Uterus (tissue), 2 donors: Measurements from ENCODE around the gene FN3K.

Experiments used
- POLR2A ChIP-seq, 2 donors: fragments of 450-650 bp; IDR thresholded peaks; one replicate each; pipeline ENCODE4 v1.6.1; 2016; ENCODE audit warnings: antibody characterized with exemption in 2 of 2, mild to moderate bottlenecking in 1 of 2, moderate library complexity in 1 of 2
- TF ChIP-seq, protein P1 (sequence below), 4 experiments: fragments of 200-600 bp in 2 of 4; fragments of 450-650 bp in 2 of 4; sonication (generic) in 2 of 4; IDR thresholded peaks; one replicate each; pipeline ENCODE4 v1.5.1; 2016 to 2019; ENCODE audit warnings: antibody characterized with exemption in 4 of 4, mild to moderate bottlenecking in 2 of 4, moderate library complexity in 1 of 4

DNA sequence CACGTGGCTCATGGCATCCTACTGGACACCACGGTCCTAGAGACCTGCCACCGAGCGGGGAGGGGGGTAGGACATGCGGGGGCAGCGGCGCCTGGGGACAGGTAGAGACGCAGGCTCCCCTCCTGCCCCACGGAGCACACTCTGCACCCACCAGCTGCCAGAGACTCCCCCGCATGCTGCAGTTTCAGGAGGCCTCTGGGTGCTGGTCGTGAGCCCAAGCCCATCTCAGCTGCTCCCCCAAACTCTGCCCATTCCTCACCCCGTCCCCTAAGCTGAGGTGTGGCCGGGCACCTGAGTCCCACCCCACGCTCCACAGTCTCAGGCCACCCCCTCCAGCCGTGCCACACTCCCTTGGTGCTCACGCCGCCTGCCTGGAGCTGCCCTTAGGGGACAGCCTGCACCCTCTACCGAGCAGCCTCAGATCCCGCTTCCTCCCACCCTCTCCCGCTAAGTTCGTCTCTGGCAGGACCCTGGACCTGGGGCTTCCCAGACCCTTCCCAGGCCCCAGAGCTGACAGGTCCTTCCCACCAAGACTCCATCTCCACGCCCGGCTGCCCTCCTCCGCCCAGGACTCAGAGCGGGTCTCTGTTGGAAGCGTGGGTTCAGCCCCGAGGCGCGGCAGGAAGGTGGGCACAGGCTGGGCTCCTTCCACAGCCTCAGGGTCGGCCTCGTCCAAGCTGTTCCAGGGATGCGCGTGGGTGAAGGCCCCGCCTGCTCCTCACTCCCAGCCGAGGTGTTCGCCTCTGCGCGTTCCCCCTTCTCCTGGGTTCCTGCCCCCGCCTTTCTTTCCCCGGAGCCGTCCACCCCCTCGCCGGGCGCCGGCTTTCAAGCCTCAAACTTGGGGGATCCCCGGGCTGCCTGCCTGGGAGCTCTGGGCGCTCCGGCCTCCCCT is 38.3 kb upstream of the FN3K start:
- TF ChIP-seq POLR2A (IDR thresholded peaks at IDR 0.05) = no peak
- TF ChIP-seq, protein P1, sequence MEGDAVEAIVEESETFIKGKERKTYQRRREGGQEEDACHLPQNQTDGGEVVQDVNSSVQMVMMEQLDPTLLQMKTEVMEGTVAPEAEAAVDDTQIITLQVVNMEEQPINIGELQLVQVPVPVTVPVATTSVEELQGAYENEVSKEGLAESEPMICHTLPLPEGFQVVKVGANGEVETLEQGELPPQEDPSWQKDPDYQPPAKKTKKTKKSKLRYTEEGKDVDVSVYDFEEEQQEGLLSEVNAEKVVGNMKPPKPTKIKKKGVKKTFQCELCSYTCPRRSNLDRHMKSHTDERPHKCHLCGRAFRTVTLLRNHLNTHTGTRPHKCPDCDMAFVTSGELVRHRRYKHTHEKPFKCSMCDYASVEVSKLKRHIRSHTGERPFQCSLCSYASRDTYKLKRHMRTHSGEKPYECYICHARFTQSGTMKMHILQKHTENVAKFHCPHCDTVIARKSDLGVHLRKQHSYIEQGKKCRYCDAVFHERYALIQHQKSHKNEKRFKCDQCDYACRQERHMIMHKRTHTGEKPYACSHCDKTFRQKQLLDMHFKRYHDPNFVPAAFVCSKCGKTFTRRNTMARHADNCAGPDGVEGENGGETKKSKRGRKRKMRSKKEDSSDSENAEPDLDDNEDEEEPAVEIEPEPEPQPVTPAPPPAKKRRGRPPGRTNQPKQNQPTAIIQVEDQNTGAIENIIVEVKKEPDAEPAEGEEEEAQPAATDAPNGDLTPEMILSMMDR (IDR thresholded peaks at IDR 0.05) = no peak
